HCT116 (cell line): ENCODE results near the gene SLC7A10. TPM values are rescaled to one million over a fixed set of nuclear protein-coding genes. Genes with fewer than 3 reads are reported as not detected.

Experiments used
- ATAC-seq: fragments of 200-7000 bp; cut with Tn5 transposase; 2 replicates; pipeline ENCODE4 v1.9.1; 2020; ENCODE audit warnings: mild to moderate bottlenecking, moderate library complexity
- BruUV-seq: library from RNA; stranded (reverse); fragments of 400-500 nt; replicated peaks from 2 replicates; lab custom pipeline; 2021; lab: Mats Ljungman, UMichigan
- CTCF ChIA-PET: fragments of 300-600 bp; sonication (Branson Sonifier 250); formaldehyde crosslinking; loops from one replicate; lab custom pipeline; 2021; ENCODE audit warnings: antibody characterized with exemption; lab: Charles Lee
- POLR2A ChIA-PET: fragments of 300-600, 350-600 bp; sonication (Branson Sonifier 250); formaldehyde crosslinking; loops from one replicate; lab custom pipeline; 2021; ENCODE audit warnings: antibody characterized with exemption; lab: Charles Lee
- RAD21 ChIA-PET, 2 experiments: fragments of 300-600 bp; sonication (Branson Sonifier 250); formaldehyde crosslinking; loops; one replicate each; lab custom pipeline; 2023; ENCODE audit warnings: low total read pairs in 2 of 2; ENCODE audit not compliant: uncharacterized antibody in 2 of 2, unreplicated experiment in 2 of 2, low non-redundant PET in 1 of 2; lab: Charles Lee
- DNase-seq: peaks from one replicate; pipeline ENCODE4 v3.0.0-alpha.2; 2010; ENCODE audit warnings: low read depth, low spot score
- H2AFZ ChIP-seq: fragments of 200-600 bp; shearing (Covaris generic), sonication (generic); 2 replicates; pipeline ENCODE4 v1.6.1; 2017; ENCODE audit warnings: low read depth, mixed run types, mixed read lengths, antibody characterized with exemption, low read length; ENCODE audit not compliant: poor library complexity, severe bottlenecking
- H3K27ac ChIP-seq: 2 replicates; pipeline ENCODE4 v1.5.1; 2012; ENCODE audit warnings: low read depth, low read length
- H3K27me3 ChIP-seq: fragments of 200-600 bp; sonication (generic); 2 replicates; pipeline ENCODE4 v1.6.1; 2016; ENCODE audit warnings: mixed run types, low read length, mixed read lengths; ENCODE audit not compliant: insufficient read depth
- H3K36me3 ChIP-seq, 2 experiments: fragments of 200-500 bp in 1 of 2; fragments of 200-600 bp in 1 of 2; sonication (Bioruptor generic) in 1 of 2; sonication (generic) in 1 of 2; 2 replicates each; pipeline versions ENCODE4 v1.5.1 to v1.6.1; 2014 to 2016; ENCODE audit warnings: low read length in 2 of 2, inconsistent platforms in 1 of 2, mixed read lengths in 1 of 2, mixed run types in 1 of 2; ENCODE audit not compliant: insufficient read depth in 2 of 2, control insufficient read depth in 1 of 2
- H3K4me1 ChIP-seq, 2 experiments: fragments of 200-600 bp in 1 of 2; sonication (generic) in 1 of 2; 2 replicates each; pipeline versions ENCODE4 v1.5.1 to v1.6.1; 2012 to 2017; ENCODE audit warnings: low read length in 2 of 2, inconsistent platforms in 1 of 2, mild to moderate bottlenecking in 1 of 2, mixed read lengths in 1 of 2, mixed run types in 1 of 2, moderate library complexity in 1 of 2; ENCODE audit not compliant: insufficient read depth in 2 of 2, control insufficient read depth in 1 of 2
- H3K4me2 ChIP-seq: fragments of 200-600 bp; sonication (generic); 2 replicates; pipeline ENCODE4 v1.6.1; 2017; ENCODE audit warnings: mixed run types, low read length, mixed read lengths
- H3K4me3 ChIP-seq, 2 experiments: fragments of 200-600 bp in 1 of 2; sonication (generic) in 1 of 2; replicated peaks in 1 of 2; 2 replicates each; pipeline ENCODE4 v1.5.1; 2011 to 2016; ENCODE audit warnings: low read length in 2 of 2, control low read depth in 1 of 2, low read depth in 1 of 2, mild to moderate bottlenecking in 1 of 2, mixed read lengths in 1 of 2, mixed run types in 1 of 2
- H3K79me2 ChIP-seq: fragments of 200-600 bp; sonication (generic); 2 replicates; pipeline ENCODE4 v1.6.1; 2017; ENCODE audit warnings: mild to moderate bottlenecking, mixed run types, low read length, moderate library complexity, mixed read lengths; ENCODE audit not compliant: insufficient read depth
- H3K9ac ChIP-seq: fragments of 200-600 bp; sonication (generic); 2 replicates; pipeline ENCODE4 v1.6.1; 2016; ENCODE audit warnings: low read length, mixed read lengths
- H3K9me2 ChIP-seq: fragments of 200-600 bp; sonication (generic), shearing (Covaris generic); 2 replicates; pipeline ENCODE4 v1.6.1; 2017; ENCODE audit warnings: mixed run types, mild to moderate bottlenecking, moderate library complexity; ENCODE audit not compliant: insufficient read depth
- H3K9me3 ChIP-seq, 2 experiments: fragments of 200-500 bp in 1 of 2; fragments of 200-600 bp in 1 of 2; sonication (Bioruptor generic) in 1 of 2; sonication (generic) in 1 of 2; 2 replicates each; pipeline ENCODE4 v1.6.1; 2014 to 2017; ENCODE audit warnings: low read length in 2 of 2, mixed read lengths in 2 of 2, inconsistent platforms in 1 of 2, low read depth in 1 of 2, mild to moderate bottlenecking in 1 of 2, mixed run types in 1 of 2, moderate library complexity in 1 of 2; ENCODE audit not compliant: control insufficient read depth in 1 of 2, insufficient read depth in 1 of 2
- H4K20me1 ChIP-seq: fragments of 200-600 bp; sonication (generic), shearing (Covaris generic); 2 replicates; pipeline ENCODE4 v1.6.1; 2017; ENCODE audit warnings: mixed run types, mild to moderate bottlenecking, moderate library complexity; ENCODE audit not compliant: insufficient read depth
- CEBPB ChIP-seq: IDR thresholded peaks from 2 replicates; pipeline ENCODE4 v1.6.1; 2012; ENCODE audit warnings: low read depth
- EGR1 ChIP-seq: IDR thresholded peaks from 2 replicates; pipeline ENCODE4 v1.6.1; 2012; ENCODE audit warnings: low read depth
- ELF1 ChIP-seq: IDR thresholded peaks from 2 replicates; pipeline ENCODE4 v1.6.1; 2012; ENCODE audit warnings: low read depth, borderline replicate concordance
- EZH2 ChIP-seq: fragments of 200-600 bp; sonication (generic); IDR thresholded peaks from 2 replicates; pipeline ENCODE4 v1.6.1; 2017; ENCODE audit warnings: antibody characterized with exemption, mixed run types
- JUND ChIP-seq: IDR thresholded peaks from 2 replicates; pipeline ENCODE4 v1.6.1; 2012
- POLR2A ChIP-seq: IDR thresholded peaks from 2 replicates; pipeline ENCODE4 v1.7.0; 2011; ENCODE audit warnings: borderline replicate concordance; ENCODE audit not compliant: insufficient read depth, insufficient read length; ENCODE audit errors: extremely low read depth
- POLR2AphosphoS5 ChIP-seq: IDR thresholded peaks from 2 replicates; pipeline ENCODE4 v1.6.1; 2011; ENCODE audit warnings: mild to moderate bottlenecking, low read depth, low read length, moderate library complexity
- RAD21 ChIP-seq: IDR thresholded peaks from 2 replicates; pipeline ENCODE4 v1.6.1; 2012; ENCODE audit warnings: low read depth, mild to moderate bottlenecking
- SP1 ChIP-seq: IDR thresholded peaks from 2 replicates; pipeline ENCODE4 v1.6.1; 2012; ENCODE audit warnings: low read depth
- TCF7L2 ChIP-seq: IDR thresholded peaks from 2 replicates; pipeline ENCODE4 v1.7.0; 2011; ENCODE audit warnings: borderline replicate concordance, inconsistent platforms; ENCODE audit not compliant: insufficient read depth, insufficient read length; ENCODE audit errors: extremely low read depth
- ZFX ChIP-seq: fragments of 450-650 bp; IDR thresholded peaks from 2 replicates; pipeline ENCODE4 v1.6.1; 2017
- intact Hi-C: fragments of 100-400 bp; cut with micrococcal nuclease; formaldehyde crosslinking; loops from 2 replicates; pipeline ENCODE4 v1.10.0; 2022
- total RNA-seq: library from RNA; stranded (reverse); gene quantifications from one replicate; pipeline ENCODE4 v1.2.1, GENCODE V29; 2021; ENCODE audit not compliant: unreplicated experiment
- TF ChIP-seq, protein P1 (sequence below): IDR thresholded peaks from 2 replicates; pipeline ENCODE4 v1.6.1; 2011; ENCODE audit warnings: mild to moderate bottlenecking, low read length, moderate library complexity; ENCODE audit not compliant: insufficient replicate concordance; ENCODE audit errors: extremely low read depth
- TF ChIP-seq, protein P2 (sequence below): IDR thresholded peaks from 2 replicates; pipeline ENCODE4 v1.6.1; 2012

Gene SLC7A10
- total RNA-seq, 1 experiment from 2014 or later = 0.25 TPM

DNA sequence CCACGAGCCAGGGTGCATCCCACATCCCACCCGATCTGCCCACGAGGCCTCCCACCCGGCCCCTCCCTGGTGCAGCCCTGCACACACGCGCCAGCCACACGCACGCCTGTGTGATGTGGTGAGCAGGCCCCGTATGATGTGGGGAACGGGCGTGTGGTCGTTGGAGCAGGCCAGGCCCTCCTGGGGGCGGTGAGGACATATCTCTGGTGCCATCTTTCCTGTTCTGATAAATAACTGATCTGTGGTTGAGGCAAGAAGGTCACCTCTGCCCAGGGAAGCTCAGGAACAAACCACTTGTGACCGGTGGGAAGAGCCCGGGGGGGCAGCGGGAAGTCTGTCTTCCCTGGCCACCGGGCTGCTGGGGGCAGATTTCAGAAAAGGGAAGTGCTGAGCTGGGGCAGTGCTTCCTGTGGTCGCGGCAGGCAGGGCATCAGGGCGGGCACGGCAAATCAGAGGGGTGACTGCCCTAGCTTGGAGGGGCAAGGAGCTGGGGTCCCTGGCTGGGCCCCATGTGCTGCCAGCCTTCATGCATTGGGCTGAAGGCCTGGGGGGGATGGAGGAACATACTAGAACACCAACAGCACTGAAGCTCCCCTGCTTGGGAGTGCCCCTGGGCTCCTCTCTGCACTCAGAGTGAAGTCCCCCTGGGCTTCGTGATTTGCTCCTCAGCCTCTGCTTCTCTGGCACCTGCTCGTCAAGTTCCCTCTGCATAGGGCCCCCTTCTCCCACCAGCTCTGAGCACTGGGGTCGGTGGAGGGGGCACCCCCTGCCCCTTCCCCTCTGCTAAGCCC, 35.2 kb upstream of the SLC7A10 start:
- ChIA-PET RAD21 (no interaction called here), POLR2A (no interaction called here), CTCF (no interaction called here)
- Histone ChIP-seq H3K79me2 (no peaks in the 10 kb centered on the region), H3K9me2 (no peaks in the 10 kb centered on the region), H3K4me1 (no peaks in the 10 kb centered on the region), H3K36me3 (no peaks in the 10 kb centered on the region), H3K4me3 (no peak overlapping the region), H4K20me1 (no peaks in the 10 kb centered on the region), H3K9ac (no peak overlapping the region), H2AFZ (no peak overlapping the region), H3K27ac (no peak overlapping the region), H3K9me3 (no peaks in the 10 kb centered on the region), H3K4me2 (no peak overlapping the region), H3K27me3 (no peaks in the 10 kb centered on the region)
- TF ChIP-seq ELF1 = no peak
- no peak for TF ChIP-seq RAD21
- TF ChIP-seq, protein P1, sequence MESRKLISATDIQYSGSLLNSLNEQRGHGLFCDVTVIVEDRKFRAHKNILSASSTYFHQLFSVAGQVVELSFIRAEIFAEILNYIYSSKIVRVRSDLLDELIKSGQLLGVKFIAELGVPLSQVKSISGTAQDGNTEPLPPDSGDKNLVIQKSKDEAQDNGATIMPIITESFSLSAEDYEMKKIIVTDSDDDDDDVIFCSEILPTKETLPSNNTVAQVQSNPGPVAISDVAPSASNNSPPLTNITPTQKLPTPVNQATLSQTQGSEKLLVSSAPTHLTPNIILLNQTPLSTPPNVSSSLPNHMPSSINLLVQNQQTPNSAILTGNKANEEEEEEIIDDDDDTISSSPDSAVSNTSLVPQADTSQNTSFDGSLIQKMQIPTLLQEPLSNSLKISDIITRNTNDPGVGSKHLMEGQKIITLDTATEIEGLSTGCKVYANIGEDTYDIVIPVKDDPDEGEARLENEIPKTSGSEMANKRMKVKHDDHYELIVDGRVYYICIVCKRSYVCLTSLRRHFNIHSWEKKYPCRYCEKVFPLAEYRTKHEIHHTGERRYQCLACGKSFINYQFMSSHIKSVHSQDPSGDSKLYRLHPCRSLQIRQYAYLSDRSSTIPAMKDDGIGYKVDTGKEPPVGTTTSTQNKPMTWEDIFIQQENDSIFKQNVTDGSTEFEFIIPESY = no peak
- TF ChIP-seq ZFX = no peak
- TF ChIP-seq, protein P2, sequence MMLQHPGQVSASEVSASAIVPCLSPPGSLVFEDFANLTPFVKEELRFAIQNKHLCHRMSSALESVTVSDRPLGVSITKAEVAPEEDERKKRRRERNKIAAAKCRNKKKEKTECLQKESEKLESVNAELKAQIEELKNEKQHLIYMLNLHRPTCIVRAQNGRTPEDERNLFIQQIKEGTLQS = no peak
- TF ChIP-seq EGR1 = no peak
- no peak for TF ChIP-seq TCF7L2
- TF ChIP-seq CEBPB = no peak
- no peak for TF ChIP-seq POLR2AphosphoS5
- no peak for TF ChIP-seq EZH2
- TF ChIP-seq JUND = no peak
- TF ChIP-seq POLR2A = no peak
- TF ChIP-seq SP1 = no peak
- no peak for DNase-seq
- no TSS peak for BruUV-seq
- intact Hi-C loops = no loop called here
- ATAC-seq = no peak
